Measurements from ENCODE around the gene NOL4L.

NOL4L gene

GRCh38 chr20:32577657-32578056 is 7.5 kb downstream of the NOL4L start:
- Mint-ChIP-seq H3K4me1 (peaks cover 38% of the 10 kb centered on the region), H3K27ac (peak overlapping the region; percentile 3)

GRCh38 chr20:32577023-32577422 is 8.1 kb downstream of the NOL4L start:
- peaks cover 36% of the 10 kb centered on the region for H3K4me1 Mint-ChIP-seq
- H3K27me3 Mint-ChIP-seq: no peaks in the 10 kb centered on the region
- H3K9me3 Mint-ChIP-seq: no peaks in the 10 kb centered on the region
- no peaks in the 10 kb centered on the region for H3K36me3 Mint-ChIP-seq
- ATAC-seq: no peak
- no peak overlapping the region for H3K4me3 Mint-ChIP-seq
- H3K27ac Mint-ChIP-seq: no peak overlapping the region

More at GRCh38 chr20:32577657-32578056, 7.5 kb downstream of the NOL4L start:
- no peaks in the 10 kb centered on the region for H3K36me3 Mint-ChIP-seq
- no peak for ATAC-seq
- H3K9me3 Mint-ChIP-seq: no peaks in the 10 kb centered on the region
- no peaks in the 10 kb centered on the region for H3K27me3 Mint-ChIP-seq
- no peak overlapping the region for H3K4me3 Mint-ChIP-seq

GRCh38 chr20:32576560-32576959 is 8.6 kb downstream of the NOL4L start:
- H3K36me3 Mint-ChIP-seq: no peaks in the 10 kb centered on the region
- no peaks in the 10 kb centered on the region for H3K27me3 Mint-ChIP-seq
- H3K9me3 Mint-ChIP-seq: no peaks in the 10 kb centered on the region
- peaks cover 34% of the 10 kb centered on the region for H3K4me1 Mint-ChIP-seq
- ATAC-seq: no peak
- H3K4me3 Mint-ChIP-seq: no peak overlapping the region
- no peak overlapping the region for H3K27ac Mint-ChIP-seq

GRCh38 chr20:32575805-32576204 is 9.3 kb downstream of the NOL4L start:
- H3K4me3 Mint-ChIP-seq: no peak overlapping the region
- no peaks in the 10 kb centered on the region for H3K27me3 Mint-ChIP-seq
- no peaks in the 10 kb centered on the region for H3K36me3 Mint-ChIP-seq
- H3K27ac Mint-ChIP-seq: no peak overlapping the region
- H3K4me1 Mint-ChIP-seq: peaks cover 29% of the 10 kb centered on the region
- no peaks in the 10 kb centered on the region for H3K9me3 Mint-ChIP-seq
- no peak for ATAC-seq

- Mint-ChIP-seq H3K27me3 (no peaks in the 10 kb centered on the region), H3K4me3 (no peak overlapping the region), H3K9me3 (no peaks in the 10 kb centered on the region), H3K36me3 (no peaks in the 10 kb centered on the region), H3K27ac (no peak overlapping the region), H3K4me1 (peaks cover 27% of the 10 kb centered on the region)
- ATAC-seq: no peak
These were observed 9.9 kb downstream of the NOL4L start for GRCh38 chr20:32575227-32575581.

- Mint-ChIP-seq H3K27me3 (no peaks in the 10 kb centered on the region), H3K36me3 (no peaks in the 10 kb centered on the region), H3K27ac (peak overlapping the region; percentile 21), H3K4me3 (no peak overlapping the region), H3K4me1 (peaks cover 27% of the 10 kb centered on the region), H3K9me3 (no peaks in the 10 kb centered on the region)
- no peak for ATAC-seq
These were observed 10.6 kb downstream of the NOL4L start for GRCh38 chr20:32574296-32575226.

GRCh38 chr20:32573167-32573851 is 11.8 kb downstream of the NOL4L start:
- Mint-ChIP-seq H3K4me1 (peaks cover 20% of the 10 kb centered on the region), H3K27me3 (no peaks in the 10 kb centered on the region), H3K36me3 (no peaks in the 10 kb centered on the region), H3K4me3 (no peak overlapping the region), H3K9me3 (no peaks in the 10 kb centered on the region), H3K27ac (peak overlapping the region; percentile 21)
- ATAC-seq: no peak

GRCh38 chr20:32572271-32572968 is 12.7 kb downstream of the NOL4L start:
- Mint-ChIP-seq H3K9me3 (no peaks in the 10 kb centered on the region), H3K36me3 (no peaks in the 10 kb centered on the region), H3K4me3 (no peak overlapping the region), H3K4me1 (peaks cover 12% of the 10 kb centered on the region), H3K27ac (peak overlapping the region; percentile 15), H3K27me3 (no peaks in the 10 kb centered on the region)
- no peak for ATAC-seq

- no peak for ATAC-seq
- Mint-ChIP-seq H3K27me3 (no peaks in the 10 kb centered on the region), H3K27ac (no peak overlapping the region), H3K4me3 (no peak overlapping the region), H3K9me3 (no peaks in the 10 kb centered on the region), H3K36me3 (no peaks in the 10 kb centered on the region), H3K4me1 (peaks cover 11% of the 10 kb centered on the region)
These were observed 13.6 kb downstream of the NOL4L start for GRCh38 chr20:32571566-32571965.

GRCh38 chr20:32570401-32571190 is 14.5 kb downstream of the NOL4L start:
- peaks cover 11% of the 10 kb centered on the region for H3K4me1 Mint-ChIP-seq
- no peak overlapping the region for H3K4me3 Mint-ChIP-seq
- no peak for ATAC-seq
- H3K27me3 Mint-ChIP-seq: no peaks in the 10 kb centered on the region
- H3K9me3 Mint-ChIP-seq: no peaks in the 10 kb centered on the region
- no peaks in the 10 kb centered on the region for H3K36me3 Mint-ChIP-seq
- H3K27ac Mint-ChIP-seq: no peak overlapping the region

- no peak for ATAC-seq
- Mint-ChIP-seq H3K4me1 (peaks cover 11% of the 10 kb centered on the region), H3K27ac (no peak overlapping the region), H3K27me3 (no peaks in the 10 kb centered on the region), H3K36me3 (no peaks in the 10 kb centered on the region), H3K4me3 (no peak overlapping the region), H3K9me3 (no peaks in the 10 kb centered on the region)
These were observed 15.5 kb downstream of the NOL4L start for GRCh38 chr20:32569380-32570305.

- Mint-ChIP-seq H3K27me3 (no peaks in the 10 kb centered on the region), H3K4me1 (peaks cover 11% of the 10 kb centered on the region), H3K27ac (no peak overlapping the region), H3K36me3 (no peaks in the 10 kb centered on the region), H3K9me3 (no peaks in the 10 kb centered on the region), H3K4me3 (no peak overlapping the region)
- no peak for ATAC-seq
These were observed 16.1 kb downstream of the NOL4L start for GRCh38 chr20:32569018-32569379.

- Mint-ChIP-seq H3K9me3 (no peaks in the 10 kb centered on the region), H3K4me1 (peaks cover 10% of the 10 kb centered on the region), H3K27ac (no peak overlapping the region), H3K36me3 (no peaks in the 10 kb centered on the region), H3K4me3 (no peak overlapping the region), H3K27me3 (no peaks in the 10 kb centered on the region)
- ATAC-seq: no peak
These were observed 17.6 kb downstream of the NOL4L start for GRCh38 chr20:32567384-32568178.

Measured in stimulated activated memory B cell treated with anti-CD40 and anti-IgM and Interleukin-4, amounts not matched to agents 10 μg/mL and 1 μg/mL and 100 μg/mL, for 72 hours (primary cell).